Measurements from ENCODE around the gene BPIFB1. TPM values are rescaled to one million over a fixed set of nuclear protein-coding genes. Genes with fewer than 3 reads are reported as not detected.

BPIFB1 gene
- total RNA-seq, 4 donors from 2014 or later = not detected

GRCh38 chr20:33291830-33292355 lies 8.9 kb downstream of the BPIFB1 start:
- Histone ChIP-seq H3K4me3 (no peak overlapping the region), H3K4me1 (no peaks in the 10 kb centered on the region), H3K9me3 (no peaks in the 10 kb centered on the region), H3K27me3 (peaks cover 38% of the 10 kb centered on the region), H3K27ac (no peak overlapping the region), H3K36me3 (no peaks in the 10 kb centered on the region)
- 22% methylated on average over 5 of the region's 7 CpGs for WGBS
- TF ChIP-seq, protein P1, sequence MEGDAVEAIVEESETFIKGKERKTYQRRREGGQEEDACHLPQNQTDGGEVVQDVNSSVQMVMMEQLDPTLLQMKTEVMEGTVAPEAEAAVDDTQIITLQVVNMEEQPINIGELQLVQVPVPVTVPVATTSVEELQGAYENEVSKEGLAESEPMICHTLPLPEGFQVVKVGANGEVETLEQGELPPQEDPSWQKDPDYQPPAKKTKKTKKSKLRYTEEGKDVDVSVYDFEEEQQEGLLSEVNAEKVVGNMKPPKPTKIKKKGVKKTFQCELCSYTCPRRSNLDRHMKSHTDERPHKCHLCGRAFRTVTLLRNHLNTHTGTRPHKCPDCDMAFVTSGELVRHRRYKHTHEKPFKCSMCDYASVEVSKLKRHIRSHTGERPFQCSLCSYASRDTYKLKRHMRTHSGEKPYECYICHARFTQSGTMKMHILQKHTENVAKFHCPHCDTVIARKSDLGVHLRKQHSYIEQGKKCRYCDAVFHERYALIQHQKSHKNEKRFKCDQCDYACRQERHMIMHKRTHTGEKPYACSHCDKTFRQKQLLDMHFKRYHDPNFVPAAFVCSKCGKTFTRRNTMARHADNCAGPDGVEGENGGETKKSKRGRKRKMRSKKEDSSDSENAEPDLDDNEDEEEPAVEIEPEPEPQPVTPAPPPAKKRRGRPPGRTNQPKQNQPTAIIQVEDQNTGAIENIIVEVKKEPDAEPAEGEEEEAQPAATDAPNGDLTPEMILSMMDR (IDR thresholded peaks at IDR 0.05) = peak; percentile 30 to 87
- TF ChIP-seq POLR2A (IDR thresholded peaks at IDR 0.05) (no peak), EP300 (IDR thresholded peaks at IDR 0.05) (no peak)
- DNase-seq (ENCODE audit: low spot score in 2 of 2) = no peak

GRCh38 chr20:33296206-33296605 lies 13.2 kb downstream of the BPIFB1 start:
- H3K27me3 ChIP-seq = peaks cover 27% of the 10 kb centered on the region
- 64% methylated on average over 3 of the region's 3 CpGs for WGBS

GRCh38 chr20:33298391-33298790 lies 15.4 kb downstream of the BPIFB1 start:
- TF ChIP-seq, protein P1 (IDR thresholded peaks at IDR 0.05) = no peak
- no peak for TF ChIP-seq POLR2AphosphoS5 (IDR thresholded peaks at IDR 0.05)
- no peak for TF ChIP-seq EP300 (IDR thresholded peaks at IDR 0.05)
- no peak for TF ChIP-seq POLR2A (IDR thresholded peaks at IDR 0.05)
- peaks cover 16% of the 10 kb centered on the region for H3K27me3 ChIP-seq
- no peaks in the 10 kb centered on the region for H3K9me3 ChIP-seq
- no peak overlapping the region for H3K27ac ChIP-seq
- no peak overlapping the region for H3K4me3 ChIP-seq
- no peaks in the 10 kb centered on the region for H3K4me1 ChIP-seq
- WGBS = 75% methylated on average over 11 of the region's 11 CpGs
- H3K36me3 ChIP-seq = no peaks in the 10 kb centered on the region
- no peak for DNase-seq (ENCODE audit: low spot score in 2 of 2)

More at GRCh38 chr20:33296206-33296605, 13.2 kb downstream of the BPIFB1 start:
- Histone ChIP-seq H3K4me1 (no peaks in the 10 kb centered on the region), H3K27ac (no peak overlapping the region), H3K4me3 (no peak overlapping the region), H3K9me3 (no peaks in the 10 kb centered on the region), H3K36me3 (no peaks in the 10 kb centered on the region)
- DNase-seq (ENCODE audit: low spot score in 2 of 2) = no peak
- TF ChIP-seq, protein P1 (IDR thresholded peaks at IDR 0.05) = no peak
- no peak for TF ChIP-seq EP300 (IDR thresholded peaks at IDR 0.05)

GRCh38 chr20:33299111-33299603 lies 16.1 kb downstream of the BPIFB1 start:
- no peak overlapping the region for H3K4me3 ChIP-seq
- no peak for TF ChIP-seq POLR2A (IDR thresholded peaks at IDR 0.05)
- TF ChIP-seq, protein P1 (IDR thresholded peaks at IDR 0.05) = peak; percentile 40 to 85
- H3K27me3 ChIP-seq = peaks cover 16% of the 10 kb centered on the region
- H3K4me1 ChIP-seq = no peaks in the 10 kb centered on the region
- no peaks in the 10 kb centered on the region for H3K9me3 ChIP-seq
- no peak overlapping the region for H3K27ac ChIP-seq
- no peaks in the 10 kb centered on the region for H3K36me3 ChIP-seq
- no peak for DNase-seq (ENCODE audit: low spot score in 2 of 2)
- 20% methylated on average over 19 of the region's 24 CpGs for WGBS

DNA sequence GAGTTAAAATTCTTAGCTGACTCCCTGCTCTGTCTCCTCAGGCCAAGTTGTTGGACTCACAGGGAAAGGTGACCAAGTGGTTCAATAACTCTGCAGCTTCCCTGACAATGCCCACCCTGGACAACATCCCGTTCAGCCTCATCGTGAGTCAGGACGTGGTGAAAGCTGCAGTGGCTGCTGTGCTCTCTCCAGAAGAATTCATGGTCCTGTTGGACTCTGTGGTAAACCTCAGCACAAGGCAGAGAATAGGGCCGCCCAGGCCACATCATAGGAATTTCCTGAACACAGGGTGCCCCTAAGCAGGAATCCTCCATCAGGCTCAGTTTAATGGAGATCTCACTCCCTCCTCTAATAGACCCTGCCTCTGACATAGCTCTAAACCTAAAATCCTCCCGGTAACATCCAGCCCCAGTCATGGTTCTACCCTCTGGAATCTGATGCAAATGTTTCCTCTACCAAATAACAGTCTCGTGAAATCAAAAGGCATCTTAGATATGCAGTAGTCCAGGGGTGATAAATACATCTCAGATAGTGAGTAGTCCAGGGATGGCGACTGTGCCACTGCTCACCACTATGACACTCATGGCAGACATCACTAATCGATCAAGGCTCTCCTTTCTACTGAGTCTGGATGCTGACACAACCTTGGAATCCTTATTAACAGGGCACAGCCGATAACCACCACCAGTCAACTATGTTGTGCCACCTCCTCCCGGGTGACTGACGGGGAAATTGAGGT lies 18.3 kb downstream of the BPIFB1 start:
- Histone ChIP-seq H3K36me3 (no peaks in the 10 kb centered on the region), H3K27ac (no peak overlapping the region), H3K4me3 (no peak overlapping the region), H3K4me1 (no peaks in the 10 kb centered on the region), H3K9me3 (no peaks in the 10 kb centered on the region), H3K27me3 (peaks cover 16% of the 10 kb centered on the region)
- WGBS = 82% methylated on average over 9 of the region's 11 CpGs
- DNase-seq (ENCODE audit: low spot score in 2 of 2) = no peak
- TF ChIP-seq EP300 (IDR thresholded peaks at IDR 0.05) (no peak), POLR2A (IDR thresholded peaks at IDR 0.05) (no peak), POLR2AphosphoS5 (IDR thresholded peaks at IDR 0.05) (no peak)
- TF ChIP-seq, protein P1 (IDR thresholded peaks at IDR 0.05) = no peak

All from suprapubic skin (tissue), 4 donors.